ENCODE results near the gene NAT14. TPM values are rescaled to one million over a fixed set of nuclear protein-coding genes. Genes with fewer than 3 reads are reported as not detected.
"Not testable (repeated sequence)": the region's sequence is repeated elsewhere in the genome, so short reads cannot be mapped to it uniquely, and the experiment has no call there.

Gene NAT14
- total RNA-seq, 2 donors from 2014 or later, result 4.9 to 7.7 TPM

DNA sequence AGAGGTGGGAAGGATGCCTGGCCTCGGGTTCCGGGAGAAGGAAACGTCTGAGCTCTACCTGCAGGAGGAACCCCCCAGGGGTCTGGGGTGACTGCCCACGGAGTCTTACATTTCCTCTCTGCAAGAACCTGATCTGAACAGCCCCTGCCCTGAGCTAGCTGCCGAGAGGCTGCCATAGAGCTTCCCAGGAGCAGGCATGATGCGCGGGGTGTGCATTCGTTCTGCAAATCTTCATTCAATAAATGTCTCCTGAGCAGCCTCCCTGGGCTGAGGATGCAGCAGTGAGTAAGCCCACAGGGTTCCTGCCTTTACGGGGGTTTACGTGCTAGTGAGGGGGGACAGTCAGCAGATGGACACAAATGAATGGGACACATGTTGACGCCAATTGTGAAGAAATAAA is 40.3 kb upstream of the NAT14 start:
- TF ChIP-seq, protein P1, sequence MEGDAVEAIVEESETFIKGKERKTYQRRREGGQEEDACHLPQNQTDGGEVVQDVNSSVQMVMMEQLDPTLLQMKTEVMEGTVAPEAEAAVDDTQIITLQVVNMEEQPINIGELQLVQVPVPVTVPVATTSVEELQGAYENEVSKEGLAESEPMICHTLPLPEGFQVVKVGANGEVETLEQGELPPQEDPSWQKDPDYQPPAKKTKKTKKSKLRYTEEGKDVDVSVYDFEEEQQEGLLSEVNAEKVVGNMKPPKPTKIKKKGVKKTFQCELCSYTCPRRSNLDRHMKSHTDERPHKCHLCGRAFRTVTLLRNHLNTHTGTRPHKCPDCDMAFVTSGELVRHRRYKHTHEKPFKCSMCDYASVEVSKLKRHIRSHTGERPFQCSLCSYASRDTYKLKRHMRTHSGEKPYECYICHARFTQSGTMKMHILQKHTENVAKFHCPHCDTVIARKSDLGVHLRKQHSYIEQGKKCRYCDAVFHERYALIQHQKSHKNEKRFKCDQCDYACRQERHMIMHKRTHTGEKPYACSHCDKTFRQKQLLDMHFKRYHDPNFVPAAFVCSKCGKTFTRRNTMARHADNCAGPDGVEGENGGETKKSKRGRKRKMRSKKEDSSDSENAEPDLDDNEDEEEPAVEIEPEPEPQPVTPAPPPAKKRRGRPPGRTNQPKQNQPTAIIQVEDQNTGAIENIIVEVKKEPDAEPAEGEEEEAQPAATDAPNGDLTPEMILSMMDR (IDR thresholded peaks at IDR 0.05), result no peak
- no peak overlapping the region for H3K27ac ChIP-seq
- H3K36me3 ChIP-seq, result no peaks in the 10 kb centered on the region
- H3K4me1 ChIP-seq, result no peaks in the 10 kb centered on the region
- intact Hi-C loops (cut with DNase I), result no loop called here
- H3K9me3 ChIP-seq, result no peaks in the 10 kb centered on the region
- no peak overlapping the region for H3K9ac ChIP-seq (ENCODE audit: low read depth in 2 of 2, low read length in 2 of 2)
- no peak overlapping the region for H3K4me3 ChIP-seq
- peaks cover 50% of the 10 kb centered on the region for H3K27me3 ChIP-seq
- no peak for DNase-seq

DNA sequence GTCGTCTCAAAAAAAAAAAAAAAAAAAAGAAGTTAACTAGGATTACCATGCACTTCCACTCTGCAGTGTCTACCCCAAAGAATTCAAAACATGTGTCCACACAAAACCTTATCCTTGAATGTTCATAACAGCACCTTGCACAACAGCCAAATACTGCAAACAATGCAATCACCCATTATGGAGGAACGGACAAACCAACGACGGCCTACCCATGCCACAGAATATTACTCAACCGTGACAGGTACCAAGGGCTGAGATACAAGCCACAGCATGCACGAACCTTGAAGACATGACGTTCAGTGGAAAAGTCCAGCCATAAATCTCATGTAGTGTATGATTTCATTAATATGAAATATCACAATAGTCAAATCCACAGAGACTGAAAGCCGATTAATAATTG is 38.9 kb upstream of the NAT14 start:
- Histone ChIP-seq H3K9ac (ENCODE audit: low read depth in 2 of 2, low read length in 2 of 2) (no peak overlapping the region), H3K4me1 (no peaks in the 10 kb centered on the region), H3K27me3 (peaks cover 42% of the 10 kb centered on the region), H3K4me3 (no peak overlapping the region), H3K9me3 (no peaks in the 10 kb centered on the region), H3K36me3 (no peaks in the 10 kb centered on the region), H3K27ac (no peak overlapping the region)
- intact Hi-C loops (cut with DNase I), result no loop called here
- TF ChIP-seq, protein P1 (IDR thresholded peaks at IDR 0.05), result no peak
- no peak for DNase-seq

DNA sequence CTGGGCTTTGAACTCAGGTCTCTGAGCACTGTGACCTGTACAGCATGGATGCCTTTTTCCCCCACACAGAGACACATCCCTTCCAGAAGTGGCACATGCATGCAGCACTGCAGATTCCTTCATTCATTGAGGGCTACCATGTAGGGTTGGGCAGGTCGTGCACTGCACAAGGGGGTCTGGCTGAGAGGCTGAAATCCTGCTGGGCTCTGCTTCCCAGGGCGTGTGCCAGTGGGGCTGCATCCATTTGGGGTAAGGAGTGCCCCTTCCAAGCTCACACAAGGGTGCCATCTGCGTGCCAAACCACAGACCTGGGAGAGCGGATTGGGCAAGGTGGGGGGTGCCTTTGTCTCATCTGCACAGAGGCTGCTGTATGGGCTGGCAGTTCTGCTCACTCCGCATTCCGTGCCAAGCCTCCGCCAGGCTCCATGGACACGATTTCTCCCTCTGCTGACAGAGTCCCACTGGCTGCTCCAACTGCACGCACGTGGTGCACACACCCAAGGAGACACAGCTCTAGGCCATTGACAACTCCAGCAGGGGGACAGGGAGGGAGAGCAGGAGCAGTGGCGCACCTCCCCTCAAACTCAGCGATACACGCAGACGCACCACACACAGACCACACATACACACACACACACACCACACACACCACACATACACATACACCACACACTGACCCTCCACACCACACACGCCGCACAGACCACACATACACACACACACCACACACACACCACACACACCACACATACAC is 37.4 kb upstream of the NAT14 start:
- intact Hi-C loops (cut with DNase I), result no loop called here
- Histone ChIP-seq H3K36me3 (no peaks in the 10 kb centered on the region), H3K4me3 (no peak overlapping the region), H3K9ac (ENCODE audit: low read depth in 2 of 2, low read length in 2 of 2) (no peak overlapping the region), H3K9me3 (no peaks in the 10 kb centered on the region), H3K4me1 (no peaks in the 10 kb centered on the region), H3K27ac (no peak overlapping the region), H3K27me3 (peaks cover 43% of the 10 kb centered on the region)
- no peak for DNase-seq
- TF ChIP-seq, protein P1 (IDR thresholded peaks at IDR 0.05), result no peak

DNA sequence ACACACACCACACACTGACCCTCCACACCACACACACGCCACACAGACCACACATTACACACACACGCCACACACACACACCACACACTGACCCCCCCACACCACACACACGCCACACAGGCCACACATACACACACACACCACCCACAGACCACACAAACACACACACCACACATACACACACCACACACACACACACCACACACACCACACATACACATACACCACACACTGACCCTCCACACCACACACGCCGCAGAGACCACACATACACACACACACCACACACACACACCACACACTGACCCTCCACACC is 36.9 kb upstream of the NAT14 start:
- H3K4me3 ChIP-seq; H3K9ac ChIP-seq (ENCODE audit: low read depth in 2 of 2, low read length in 2 of 2); H3K27ac ChIP-seq; intact Hi-C loops (cut with DNase I); H3K9me3 ChIP-seq; H3K4me1 ChIP-seq; H3K36me3 ChIP-seq; DNase-seq: not testable (repeated sequence)
- H3K27me3 ChIP-seq, result peaks cover 39% of the 10 kb centered on the region

DNA sequence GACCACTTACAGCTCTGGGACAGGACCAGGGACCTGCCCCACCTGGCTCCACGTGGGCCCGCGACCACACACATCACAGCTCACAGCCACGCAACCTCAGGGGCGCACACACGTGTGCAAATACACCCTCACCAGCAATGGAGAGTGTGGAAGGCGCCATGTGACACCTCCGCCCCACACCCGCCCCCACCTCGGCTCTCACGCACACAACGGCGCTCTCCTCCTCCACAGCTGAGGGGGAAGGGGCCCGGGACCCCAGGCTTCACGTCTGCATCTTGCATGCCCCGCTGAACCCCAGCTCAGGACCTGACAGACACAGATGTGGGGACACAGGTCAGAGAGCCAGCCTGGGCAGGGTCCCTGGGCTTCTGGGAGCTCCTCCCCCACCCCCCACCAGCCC is 35.5 kb upstream of the NAT14 start:
- no peak overlapping the region for H3K4me3 ChIP-seq
- no peaks in the 10 kb centered on the region for H3K4me1 ChIP-seq
- no peak for DNase-seq
- no peaks in the 10 kb centered on the region for H3K9me3 ChIP-seq
- H3K27me3 ChIP-seq, result peaks cover 27% of the 10 kb centered on the region
- no peak overlapping the region for H3K27ac ChIP-seq
- no peaks in the 10 kb centered on the region for H3K36me3 ChIP-seq
- intact Hi-C loops (cut with DNase I), result no loop called here
- H3K9ac ChIP-seq (ENCODE audit: low read depth in 2 of 2, low read length in 2 of 2), result no peak overlapping the region
- TF ChIP-seq, protein P1 (IDR thresholded peaks at IDR 0.05), result no peak

DNA sequence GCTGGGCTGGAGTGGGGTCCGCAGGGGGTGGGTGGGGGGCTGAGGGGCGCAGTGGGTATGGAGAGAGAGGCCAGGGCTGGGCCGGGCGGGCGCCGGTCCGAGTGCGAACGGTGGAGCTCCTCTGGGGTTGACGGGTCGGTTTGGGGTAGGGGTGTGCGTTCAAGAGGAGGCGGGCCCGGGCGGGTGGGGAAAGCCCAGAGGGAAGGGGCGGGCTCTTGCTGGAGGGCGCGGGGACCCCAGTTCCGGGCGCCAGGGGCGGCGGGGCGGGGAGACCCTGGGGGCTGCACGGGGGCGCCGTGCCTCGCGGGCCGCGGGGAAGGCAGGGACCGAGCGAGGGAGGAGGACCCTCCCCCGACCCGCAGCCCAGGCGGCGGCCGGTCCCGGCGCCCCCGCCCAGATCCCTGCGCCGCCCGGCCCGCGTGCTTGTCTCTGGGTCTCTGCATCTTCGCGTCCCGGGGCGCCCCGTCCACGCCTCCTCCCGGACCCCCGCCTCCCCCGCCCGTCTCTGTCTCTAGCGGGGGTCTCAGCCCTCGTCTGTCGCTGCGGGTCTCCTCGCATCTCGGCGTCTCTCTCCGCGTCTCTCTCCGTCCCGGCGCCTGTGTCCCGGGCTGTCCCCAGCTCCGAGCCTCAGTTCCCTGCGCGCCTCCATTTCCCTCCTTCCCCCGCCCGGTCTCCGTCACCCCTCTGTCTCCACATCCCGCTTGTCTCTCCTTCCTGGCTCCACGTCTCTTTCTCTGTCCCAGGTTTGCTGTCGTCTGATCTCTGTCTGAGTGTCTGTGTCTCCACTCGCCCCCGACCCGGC is 33.6 kb upstream of the NAT14 start:
- Histone ChIP-seq H3K27me3 (peaks cover 22% of the 10 kb centered on the region), H3K4me1 (no peaks in the 10 kb centered on the region), H3K9ac (ENCODE audit: low read depth in 2 of 2, low read length in 2 of 2) (no peak overlapping the region), H3K36me3 (no peaks in the 10 kb centered on the region), H3K9me3 (no peaks in the 10 kb centered on the region), H3K4me3 (no peak overlapping the region), H3K27ac (no peak overlapping the region)
- TF ChIP-seq, protein P1 (IDR thresholded peaks at IDR 0.05), result no peak
- intact Hi-C loops (cut with DNase I), result no loop called here
- DNase-seq, result no peak

Data from colonic mucosa (tissue), 4 donors.